HG02798 (cell line): ENCODE data around the gene GCNA.
"Not testable (repeated sequence)": the region's sequence is repeated elsewhere in the genome, so short reads cannot be mapped to it uniquely, and the experiment has no call there.

ENCODE experiments used
- ATAC-seq: cut with Tn5 transposase; IDR thresholded peaks from one replicate; pipeline ENCODE4 v1.9.1; 2021; ENCODE audit warnings: mild to moderate bottlenecking; ENCODE audit not compliant: unreplicated experiment, poor library complexity

GCNA gene

GRCh38 chrX:71636438-71637252 lies 58.4 kb downstream of the GCNA start:
- peak; percentile 59 for ATAC-seq

- ATAC-seq, result peak; percentile 20
These were observed 59.0 kb downstream of the GCNA start for GRCh38 chrX:71637253-71637618.

GRCh38 chrX:71637848-71638247 lies 59.6 kb downstream of the GCNA start:
- peak; percentile 46 for ATAC-seq

- ATAC-seq, result no peak
These were observed 60.2 kb downstream of the GCNA start for GRCh38 chrX:71638409-71638808.

- ATAC-seq, result no peak
These were observed 61.8 kb downstream of the GCNA start for GRCh38 chrX:71640002-71640401.

GRCh38 chrX:71644406-71644805 lies 66.2 kb downstream of the GCNA start:
- ATAC-seq, result not testable (repeated sequence)

- peak; percentile 87 for ATAC-seq
These were observed 72.2 kb downstream of the GCNA start for GRCh38 chrX:71650333-71650969.

- no peak for ATAC-seq
These were observed 74.2 kb downstream of the GCNA start for GRCh38 chrX:71652405-71652804.

- no peak for ATAC-seq
These were observed 75.1 kb downstream of the GCNA start for GRCh38 chrX:71653344-71653743.

GRCh38 chrX:71657267-71657666 lies 79.0 kb downstream of the GCNA start:
- ATAC-seq, result no peak

- no peak for ATAC-seq
These were observed 81.1 kb downstream of the GCNA start for GRCh38 chrX:71659342-71659741.

- ATAC-seq, result no peak
These were observed 81.7 kb downstream of the GCNA start for GRCh38 chrX:71659959-71660358.

GRCh38 chrX:71660562-71661416 lies 82.6 kb downstream of the GCNA start:
- ATAC-seq, result no peak

- ATAC-seq, result no peak
These were observed 83.7 kb downstream of the GCNA start for GRCh38 chrX:71661919-71662318.

GRCh38 chrX:71662654-71663053 lies 84.4 kb downstream of the GCNA start:
- ATAC-seq, result not testable (repeated sequence)
